GM15510 (cell line): Measurements from ENCODE around the gene ANKRD28.

Experiments
- POLR2A ChIP-seq: IDR thresholded peaks from 3 replicates; pipeline ENCODE4 v1.6.1; 2011; ENCODE audit warnings: borderline replicate concordance; ENCODE audit not compliant: insufficient read length; ENCODE audit errors: extremely low read depth

Gene ANKRD28

GRCh38 chr3:15645246-15645645 is 152.5 kb downstream of the ANKRD28 start:
- TF ChIP-seq POLR2A: no peak

DNA sequence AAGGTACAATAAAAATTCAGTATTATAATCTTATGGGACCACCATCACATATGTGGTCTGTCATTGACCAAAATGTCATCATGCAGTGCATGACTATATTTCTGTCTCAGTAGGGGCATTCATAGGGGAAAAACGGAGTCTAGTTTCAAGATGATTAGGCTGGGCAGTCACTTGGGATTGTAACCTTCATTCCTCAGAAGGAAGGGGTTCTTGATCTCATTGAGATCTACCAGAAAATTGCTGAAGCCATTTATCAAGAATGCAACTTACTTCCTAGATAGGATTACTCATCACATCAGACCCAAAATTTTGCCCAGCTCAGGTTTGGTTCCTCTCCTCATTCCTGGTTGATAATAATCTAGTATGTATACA is 158.9 kb downstream of the ANKRD28 start:
- TF ChIP-seq POLR2A: no peak

GRCh38 chr3:15638193-15638890 is 159.4 kb downstream of the ANKRD28 start:
- no peak for TF ChIP-seq POLR2A

- TF ChIP-seq POLR2A: no peak
These were observed 160.4 kb downstream of the ANKRD28 start for GRCh38 chr3:15637131-15637951.

DNA sequence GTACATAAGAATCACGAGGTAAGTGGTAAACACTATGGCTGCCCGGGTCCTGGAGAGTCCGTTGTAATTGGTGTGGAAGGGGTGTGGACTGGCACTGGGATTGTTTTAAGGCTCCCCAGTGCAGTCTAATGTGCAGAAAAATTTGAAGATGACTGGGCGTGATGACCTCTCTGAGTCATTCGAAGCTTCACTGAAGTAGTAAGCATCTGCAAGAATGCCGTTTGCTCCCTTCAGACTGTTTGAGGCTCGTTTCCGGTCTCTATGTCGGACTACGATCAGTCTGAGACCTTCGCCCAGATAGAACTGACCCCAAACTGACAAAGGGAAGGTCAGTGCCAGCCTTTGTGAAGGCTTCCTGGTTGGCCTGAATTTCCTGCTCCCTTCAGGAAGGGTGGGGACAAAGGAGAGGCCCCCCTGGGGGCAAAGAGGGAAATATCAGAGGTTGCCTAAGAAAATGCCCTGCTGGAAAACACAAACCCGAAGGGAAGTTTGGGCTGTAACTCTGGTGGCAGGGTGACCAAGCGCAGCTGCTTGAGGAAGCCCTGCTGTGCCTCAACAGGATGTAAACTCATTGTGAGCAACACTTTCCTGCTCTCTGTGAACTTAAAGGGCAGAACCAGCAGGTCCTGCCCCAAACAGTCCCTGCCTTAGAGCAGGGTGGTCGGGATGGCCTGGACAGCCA is 161.6 kb downstream of the ANKRD28 start:
- peak; percentile 9 for TF ChIP-seq POLR2A

- TF ChIP-seq POLR2A: no peak
These were observed 162.6 kb downstream of the ANKRD28 start for GRCh38 chr3:15635121-15635661.

DNA sequence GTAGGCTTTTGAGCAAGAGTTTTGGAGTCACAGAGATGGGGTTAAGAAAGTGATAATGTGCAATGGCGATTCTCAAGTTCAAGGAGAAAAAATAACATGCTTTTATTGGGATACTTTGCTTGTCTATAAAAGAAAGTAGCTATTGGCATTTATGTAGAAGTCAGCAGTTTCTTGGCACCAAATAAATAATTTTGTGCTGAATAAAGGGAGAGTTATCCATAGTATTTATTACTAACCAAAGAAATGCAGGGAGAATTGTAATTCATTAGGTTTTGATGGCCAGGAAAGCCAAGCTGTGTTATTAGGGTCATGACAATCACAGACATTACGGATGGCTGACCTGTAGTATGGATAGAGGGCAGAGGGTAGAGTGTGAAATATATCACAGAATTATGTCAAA is 163.1 kb downstream of the ANKRD28 start:
- TF ChIP-seq POLR2A: no peak

- TF ChIP-seq POLR2A: no peak
These were observed 163.8 kb downstream of the ANKRD28 start for GRCh38 chr3:15633766-15634598.

GRCh38 chr3:15633159-15633558 is 164.6 kb downstream of the ANKRD28 start:
- TF ChIP-seq POLR2A: no peak

- TF ChIP-seq POLR2A: no peak
These were observed 165.6 kb downstream of the ANKRD28 start for GRCh38 chr3:15632212-15632580.

DNA sequence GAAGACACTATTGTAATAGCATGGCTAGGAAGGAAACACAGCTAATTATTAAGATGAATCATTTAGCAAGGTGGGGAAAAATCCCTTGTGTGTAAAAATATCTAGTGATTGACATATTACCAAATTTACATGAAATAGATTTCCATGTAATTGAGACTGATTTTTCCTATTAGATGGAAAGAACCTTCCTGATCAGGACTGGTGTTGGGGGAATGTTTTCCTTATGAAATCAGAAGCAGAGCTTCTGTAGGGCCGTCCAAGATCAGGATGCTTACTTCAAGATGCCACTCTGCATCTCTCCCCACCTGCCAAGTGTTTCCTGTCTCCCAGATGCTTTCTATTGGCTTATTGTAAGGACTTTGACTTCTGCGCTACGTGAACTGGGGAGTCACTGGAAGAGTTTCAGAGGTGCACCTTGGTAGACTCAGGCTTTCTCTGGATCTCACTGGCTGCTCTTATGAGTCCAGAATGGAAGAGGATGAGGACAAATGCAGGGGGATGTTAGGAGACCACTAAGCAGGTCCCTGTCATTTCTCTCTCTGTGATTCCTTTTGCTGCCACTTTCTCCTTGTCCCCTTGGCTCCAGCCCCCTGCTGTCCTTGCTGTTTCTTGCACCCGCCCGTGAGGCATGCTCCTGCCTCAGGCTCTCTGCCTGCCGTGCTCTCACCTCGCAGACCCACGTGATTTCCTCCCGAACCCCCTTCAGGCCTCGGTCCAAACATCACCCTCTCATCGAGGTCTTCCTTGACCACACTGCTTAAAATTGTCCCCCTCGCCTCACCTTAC is 166.2 kb downstream of the ANKRD28 start:
- no peak for TF ChIP-seq POLR2A

DNA sequence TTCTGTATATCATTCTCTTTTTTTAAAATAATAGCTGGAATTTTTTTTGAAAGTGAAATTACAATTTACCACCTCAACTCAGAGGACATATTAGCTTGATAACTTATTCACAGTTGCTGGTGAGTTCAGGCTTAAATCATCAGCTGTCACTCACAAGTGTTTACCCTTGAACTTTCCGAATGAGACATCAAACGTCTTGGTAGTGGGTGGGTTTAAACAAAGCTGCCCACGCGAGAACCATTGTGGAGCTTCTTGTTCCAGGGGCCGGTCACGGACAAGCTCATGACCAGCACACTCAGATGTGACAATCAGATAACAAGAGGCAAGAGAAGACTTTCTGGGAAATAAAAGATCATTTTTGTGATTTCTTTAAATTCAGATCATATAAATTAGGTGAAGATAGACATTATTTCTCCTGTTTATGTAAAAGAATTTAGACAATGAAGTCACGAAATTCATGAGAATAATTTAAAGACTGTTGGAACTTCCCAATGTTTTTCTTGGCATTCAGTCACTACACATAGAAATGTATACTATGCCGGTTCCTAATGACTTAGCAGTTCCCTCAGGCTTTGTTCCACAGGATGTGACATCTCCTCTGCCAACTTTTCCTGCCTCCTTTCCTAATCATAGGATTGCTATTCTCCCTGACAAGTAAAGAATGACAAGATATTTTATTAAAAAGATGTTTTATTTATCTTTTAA is 167.0 kb downstream of the ANKRD28 start:
- no peak for TF ChIP-seq POLR2A
